HepG2 (cell line): Measurements from ENCODE around the gene R3HDM4. TPM values are rescaled to one million over a fixed set of nuclear protein-coding genes. Genes with fewer than 3 reads are reported as not detected.

Experiments used
- CHCHD3 ChIP-seq: sonication (generic); formaldehyde crosslinking; IDR thresholded peaks from 2 replicates; pipeline ENCODE4 v1.8.0; 2022; ENCODE audit warnings: mild to moderate bottlenecking, missing genetic modification reagents, moderate library complexity
- ESRRA ChIP-seq: sonication (generic); formaldehyde crosslinking; IDR thresholded peaks from 2 replicates; pipeline ENCODE4 v1.5.1; 2020; ENCODE audit warnings: mild to moderate bottlenecking, low read depth, missing genetic modification reagents
- EZH2 ChIP-seq: conservative IDR thresholded peaks from 2 replicates; pipeline ENCODE4 v1.6.1; 2012; ENCODE audit warnings: mild to moderate bottlenecking, low read depth, low read length, moderate library complexity
- FOXK1 ChIP-seq: sonication (generic); formaldehyde crosslinking; IDR thresholded peaks from 2 replicates; pipeline ENCODE4 v1.4.0; 2020; ENCODE audit warnings: low read depth, missing genetic modification reagents, borderline replicate concordance
- IRF9 ChIP-seq: sonication (generic); formaldehyde crosslinking; IDR thresholded peaks from 2 replicates; pipeline ENCODE4 v1.8.0; 2022; ENCODE audit warnings: missing genetic modification reagents, mild to moderate bottlenecking, borderline replicate concordance
- MAF1 ChIP-seq: sonication (generic); formaldehyde crosslinking; IDR thresholded peaks from 2 replicates; pipeline ENCODE4 v1.5.0; 2020; ENCODE audit warnings: missing genetic modification reagents, borderline replicate concordance
- MAFG ChIP-seq: sonication (generic); formaldehyde crosslinking; IDR thresholded peaks from 2 replicates; pipeline ENCODE4 v1.5.1; 2020; ENCODE audit warnings: mild to moderate bottlenecking, missing genetic modification reagents
- MEIS2 ChIP-seq: sonication (generic); formaldehyde crosslinking; IDR thresholded peaks from 2 replicates; pipeline ENCODE4 v1.9.0; 2021; ENCODE audit warnings: mild to moderate bottlenecking, missing genetic modification reagents
- MXI1 ChIP-seq: IDR thresholded peaks from 3 replicates; pipeline ENCODE4 v1.6.1; 2012; ENCODE audit warnings: low read depth, low read length, inconsistent platforms, borderline replicate concordance
- NR0B2 ChIP-seq: sonication (generic); formaldehyde crosslinking; IDR thresholded peaks from 2 replicates; pipeline ENCODE4 v1.4.0; 2020; ENCODE audit warnings: mild to moderate bottlenecking, missing genetic modification reagents
- PTBP1 ChIP-seq: fragments of 200-400 bp; formaldehyde crosslinking; IDR thresholded peaks from 2 replicates; pipeline ENCODE4 v1.6.1; 2018; ENCODE audit warnings: low read length, low read depth; ENCODE audit not compliant: poor library complexity, severe bottlenecking
- SP5 ChIP-seq: IDR thresholded peaks from 2 replicates; pipeline ENCODE4 v1.6.1; 2016; ENCODE audit warnings: low read depth, borderline replicate concordance
- TGIF2 ChIP-seq: IDR thresholded peaks from 2 replicates; pipeline ENCODE4 v1.6.1; 2016; ENCODE audit warnings: control low read depth, missing compliant biosample characterization
- ZNF12 ChIP-seq: sonication (generic); formaldehyde crosslinking; IDR thresholded peaks from 2 replicates; pipeline ENCODE4 v1.5.0; 2020; ENCODE audit warnings: missing genetic modification reagents
- ZNF251 ChIP-seq: sonication (generic); formaldehyde crosslinking; IDR thresholded peaks from 2 replicates; pipeline ENCODE4 v1.9.0; 2021; ENCODE audit warnings: mild to moderate bottlenecking, missing genetic modification reagents
- ZNF407 ChIP-seq: sonication (generic); formaldehyde crosslinking; IDR thresholded peaks from one replicate; pipeline ENCODE4 v1.5.1; 2020; ENCODE audit warnings: mild to moderate bottlenecking, missing genetic modification reagents; ENCODE audit errors: not compliant biosample characterization
- ZNF556 ChIP-seq: sonication (generic); formaldehyde crosslinking; IDR thresholded peaks from 2 replicates; pipeline ENCODE4 v1.4.0; 2020; ENCODE audit warnings: mild to moderate bottlenecking, missing genetic modification reagents, borderline replicate concordance
- ZNF589 ChIP-seq: sonication (generic); formaldehyde crosslinking; conservative IDR thresholded peaks from 2 replicates; pipeline ENCODE4 v1.8.0; 2022; ENCODE audit warnings: mild to moderate bottlenecking, moderate library complexity, missing genetic modification reagents
- ZNF607 ChIP-seq: sonication (generic); formaldehyde crosslinking; IDR thresholded peaks from 2 replicates; pipeline ENCODE4 v1.5.1; 2020; ENCODE audit warnings: missing genetic modification reagents, mild to moderate bottlenecking, borderline replicate concordance
- ZNF720 ChIP-seq: sonication (generic); formaldehyde crosslinking; IDR thresholded peaks from 2 replicates; pipeline ENCODE4 v1.4.0; 2020; ENCODE audit warnings: missing genetic modification reagents
- ZNF792 ChIP-seq: IDR thresholded peaks from 2 replicates; pipeline ENCODE4 v1.6.1; 2016
- polyA plus RNA-seq, 8 experiments: library from polyadenylated mRNA; depleted of rRNA in 3 of 8; stranded (reverse) in 7 of 8; unstranded in 1 of 8; fragments of >200 nt; fragmentation: Illumina TruSeq in 4 of 8; extraction: Trizol in 4 of 8; gene quantifications; 2 replicates each; pipeline versions ENCODE4 v1.2.1 to v1.2.3, GENCODE V29; 2011 to 2016; ENCODE audit warnings: low read depth in 4 of 8, missing spikeins in 1 of 8, mixed read lengths in 1 of 8; ENCODE audit not compliant: insufficient read depth in 1 of 8
- total RNA-seq, 5 experiments: library from RNA; depleted of rRNA; stranded (reverse); fragments of >200 nt; fragmentation: Illumina TruSeq; extraction: Trizol; gene quantifications; 2 replicates each; pipeline ENCODE4 v1.2.3, GENCODE V29; 2016; ENCODE audit warnings: low read depth in 1 of 5

Gene R3HDM4
- total and polyA plus RNA-seq, 2 of the 13 experiments (the other 11 are each of a cell fraction or from before 2014, with no cell fraction given) = 26.2 to 26.9 TPM

GRCh38 chr19:917323-918151 is 4.5 kb upstream of the R3HDM4 start, which contains the start of gene KISS1R (continued):
- TF ChIP-seq ZNF407 (CRISPR knock-in tag) (no peak), ZNF12 (CRISPR knock-in tag) (no peak), CHCHD3 (CRISPR knock-in tag) (no peak), NR0B2 (no peak), ZNF792 (CRISPR knock-in tag) (no peak), ZNF607 (peak; percentile 21; the same call in 1 of the 2 replicates), PTBP1 (no peak), EZH2 (no peak), TGIF2 (CRISPR knock-in tag) (no peak), IRF9 (CRISPR knock-in tag) (peak; percentile 64; the same call in 1 of the 2 replicates), MEIS2 (no peak), ZNF589 (CRISPR knock-in tag) (peak; percentile 41), MAFG (no peak), ZNF556 (CRISPR knock-in tag) (no peak), MAF1 (CRISPR knock-in tag) (no peak), SP5 (CRISPR knock-in tag) (0 out of 2 replicates have a peak, but pooled peaks have one; percentile 10), FOXK1 (peak; percentile 36; the same call in 1 of the 2 replicates), ESRRA (CRISPR knock-in tag) (no peak), ZNF720 (CRISPR knock-in tag) (no peak), MXI1 (no peak; the same call in 2 of the 3 replicates), ZNF251 (no peak)
